Neuron (in vitro differentiated cells): ENCODE results near the gene BAZ2A.
"Not testable (repeated sequence)": the region's sequence is repeated elsewhere in the genome, so short reads cannot be mapped to it uniquely, and the experiment has no call there.

Experiments
- H2AFZ ChIP-seq: one replicate; pipeline ENCODE4 v1.6.1; 2013; ENCODE audit warnings: low read depth, mild to moderate bottlenecking, inconsistent platforms, low read length, moderate library complexity
- H3K27me3 ChIP-seq: one replicate; pipeline ENCODE4 v1.6.1; 2013; ENCODE audit warnings: low read length; ENCODE audit not compliant: insufficient read depth
- H3K36me3 ChIP-seq: one replicate; pipeline ENCODE4 v1.6.1; 2013; ENCODE audit warnings: low read length; ENCODE audit not compliant: insufficient read depth
- H3K4me1 ChIP-seq: one replicate; pipeline ENCODE4 v1.6.1; 2013; ENCODE audit warnings: low read length; ENCODE audit not compliant: insufficient read depth
- H3K4me3 ChIP-seq: 2 replicates; pipeline ENCODE4 v1.5.1; 2013; ENCODE audit warnings: mild to moderate bottlenecking, low read length, moderate library complexity
- H3K9me3 ChIP-seq: one replicate; pipeline ENCODE4 v1.6.1; 2013; ENCODE audit warnings: low read length

BAZ2A gene

DNA sequence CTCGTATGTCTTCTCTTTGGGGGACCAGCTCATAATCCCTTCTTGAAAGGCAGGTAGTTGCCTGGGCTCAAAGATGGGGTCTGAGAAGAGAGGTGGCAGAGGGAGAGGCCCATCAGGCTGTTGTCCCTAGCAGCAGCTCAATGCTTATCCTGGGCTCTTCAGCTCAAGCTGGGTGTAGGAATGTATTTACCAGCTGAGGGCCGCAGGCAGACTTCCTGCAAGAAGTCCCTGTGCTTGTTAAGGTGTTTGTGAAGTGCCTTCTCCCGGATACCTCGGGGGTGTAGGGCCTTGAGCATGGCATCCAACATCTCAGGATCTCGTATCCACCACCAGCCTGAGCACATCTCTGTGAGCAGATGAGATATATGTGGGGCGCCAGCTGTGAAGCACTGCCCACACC is 29.4 kb downstream of the BAZ2A start:
- no peak overlapping the region for H3K4me3 ChIP-seq
- H3K27me3 ChIP-seq = no peaks in the 10 kb centered on the region
- no peaks in the 10 kb centered on the region for H3K4me1 ChIP-seq
- H3K9me3 ChIP-seq = no peaks in the 10 kb centered on the region
- peaks cover 88% of the 10 kb centered on the region for H3K36me3 ChIP-seq
- H2AFZ ChIP-seq = no peak overlapping the region

DNA sequence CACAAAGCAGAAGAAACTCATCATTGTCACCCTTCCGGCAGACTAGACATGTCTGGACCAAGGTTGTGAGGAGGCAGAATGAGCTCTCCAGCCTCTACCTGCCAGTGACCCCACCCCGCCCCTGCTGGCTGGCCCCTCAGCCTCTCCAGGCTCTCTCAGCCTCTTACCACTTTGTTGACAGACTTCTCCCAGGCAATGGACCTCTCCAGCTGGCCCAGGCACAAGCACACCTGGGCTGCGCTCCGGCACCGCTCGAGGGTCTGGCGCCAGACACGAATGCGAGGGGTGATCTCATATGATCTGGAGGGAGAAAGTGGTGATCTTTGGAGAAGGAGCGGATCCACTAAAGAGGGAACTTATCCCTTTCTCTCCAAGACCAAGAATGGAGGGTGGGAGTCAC is 30.3 kb downstream of the BAZ2A start:
- Histone ChIP-seq H3K4me3 (no peak overlapping the region), H3K9me3 (no peaks in the 10 kb centered on the region), H3K36me3 (peaks cover 85% of the 10 kb centered on the region), H2AFZ (no peak overlapping the region), H3K27me3 (no peaks in the 10 kb centered on the region), H3K4me1 (no peaks in the 10 kb centered on the region)

DNA sequence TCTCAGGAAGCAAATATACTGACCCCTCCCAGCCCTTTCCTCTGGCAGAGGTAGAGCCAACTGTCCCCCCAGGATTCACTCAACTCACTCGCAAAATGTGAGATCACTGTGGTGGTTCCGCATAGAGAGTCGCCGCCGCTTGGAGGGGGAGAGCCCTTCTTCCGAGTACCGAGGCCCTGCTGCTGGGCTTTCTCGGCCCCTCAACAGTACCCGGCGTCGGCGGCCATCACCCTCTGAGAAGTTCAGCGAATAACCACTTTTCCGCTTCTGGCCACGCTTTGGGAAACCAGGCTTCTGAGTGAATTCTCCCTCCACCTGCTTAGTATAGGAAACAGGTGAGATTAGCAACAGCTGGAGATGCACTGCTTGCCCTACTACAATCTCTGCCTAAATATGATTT is 31.1 kb downstream of the BAZ2A start:
- H3K36me3 ChIP-seq = peaks cover 77% of the 10 kb centered on the region
- H3K27me3 ChIP-seq = no peaks in the 10 kb centered on the region
- H3K9me3 ChIP-seq = no peaks in the 10 kb centered on the region
- no peak overlapping the region for H3K4me3 ChIP-seq
- no peak overlapping the region for H2AFZ ChIP-seq
- H3K4me1 ChIP-seq = no peaks in the 10 kb centered on the region

DNA sequence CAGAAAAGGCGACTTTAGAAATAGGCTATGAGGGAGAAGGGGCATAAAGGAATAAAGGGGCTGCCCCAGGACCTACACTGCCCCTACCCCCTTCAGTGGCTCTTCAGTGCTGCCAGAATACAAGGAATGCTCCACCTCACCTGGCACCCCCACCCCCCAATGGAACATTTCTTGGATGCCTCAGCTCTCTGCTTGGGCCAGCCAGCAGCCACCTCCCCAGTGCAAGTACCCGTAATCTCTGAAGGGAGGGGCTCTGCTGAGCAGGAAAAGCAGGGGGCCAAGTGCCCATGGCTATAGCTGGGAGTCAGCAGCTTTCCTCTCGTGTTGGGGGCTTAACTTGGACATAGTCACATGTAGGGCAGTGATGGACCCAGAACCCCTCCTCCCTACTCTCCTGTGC is 33.3 kb downstream of the BAZ2A start:
- Histone ChIP-seq H3K27me3 (no peaks in the 10 kb centered on the region), H3K4me3 (no peak overlapping the region), H3K9me3 (no peaks in the 10 kb centered on the region), H3K36me3 (peaks cover 56% of the 10 kb centered on the region), H3K4me1 (no peaks in the 10 kb centered on the region), H2AFZ (no peak overlapping the region)

- no peaks in the 10 kb centered on the region for H3K9me3 ChIP-seq
- H3K4me3 ChIP-seq = no peak overlapping the region
- H3K27me3 ChIP-seq = no peaks in the 10 kb centered on the region
- H3K4me1 ChIP-seq = no peaks in the 10 kb centered on the region
- no peak overlapping the region for H2AFZ ChIP-seq
- peaks cover 36% of the 10 kb centered on the region for H3K36me3 ChIP-seq
Measured at GRCh38 chr12:56593909-56594621, 36.1 kb downstream of the BAZ2A start.

- Histone ChIP-seq H3K36me3 (peaks cover 35% of the 10 kb centered on the region), H3K4me3 (no peak overlapping the region), H3K27me3 (no peaks in the 10 kb centered on the region), H2AFZ (no peak overlapping the region), H3K4me1 (no peaks in the 10 kb centered on the region), H3K9me3 (no peaks in the 10 kb centered on the region)
Measured at GRCh38 chr12:56591961-56592360, 38.2 kb downstream of the BAZ2A start.

- H3K4me1 ChIP-seq = no peaks in the 10 kb centered on the region
- H3K9me3 ChIP-seq = no peaks in the 10 kb centered on the region
- no peak overlapping the region for H3K4me3 ChIP-seq
- no peak overlapping the region for H2AFZ ChIP-seq
- H3K27me3 ChIP-seq = no peaks in the 10 kb centered on the region
- H3K36me3 ChIP-seq = peaks cover 32% of the 10 kb centered on the region
Measured at GRCh38 chr12:56591126-56591525, 39.0 kb downstream of the BAZ2A start.

- no peaks in the 10 kb centered on the region for H3K27me3 ChIP-seq
- no peaks in the 10 kb centered on the region for H3K4me1 ChIP-seq
- H3K4me3 ChIP-seq = no peak overlapping the region
- H3K9me3 ChIP-seq = no peaks in the 10 kb centered on the region
- H3K36me3 ChIP-seq = peaks cover 28% of the 10 kb centered on the region
- H2AFZ ChIP-seq = no peak overlapping the region
Measured at GRCh38 chr12:56590237-56590830, 39.8 kb downstream of the BAZ2A start.

DNA sequence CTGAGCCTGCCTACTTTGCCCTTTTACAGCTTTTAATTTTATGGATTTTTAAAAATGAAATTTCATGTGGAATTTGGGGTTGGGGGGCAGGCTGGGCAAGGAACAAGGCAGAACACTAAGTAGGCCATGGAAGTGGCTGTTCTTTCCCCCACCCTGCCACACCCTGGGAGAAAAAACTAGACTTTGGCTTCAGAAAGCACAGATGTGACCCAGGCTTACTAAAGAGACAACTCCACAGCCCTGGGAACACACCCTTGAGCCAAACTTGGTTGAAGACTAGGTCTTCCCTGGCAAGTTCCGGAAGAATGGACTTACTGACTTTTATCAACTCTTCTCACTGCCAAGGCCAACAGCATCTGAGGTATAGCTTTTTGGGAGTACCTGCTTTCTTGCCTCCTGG is 40.3 kb downstream of the BAZ2A start:
- Histone ChIP-seq H2AFZ (no peak overlapping the region), H3K9me3 (no peaks in the 10 kb centered on the region), H3K4me3 (no peak overlapping the region), H3K4me1 (no peaks in the 10 kb centered on the region), H3K27me3 (no peaks in the 10 kb centered on the region), H3K36me3 (peaks cover 30% of the 10 kb centered on the region)

GRCh38 chr12:56585098-56585497 is 45.0 kb downstream of the BAZ2A start:
- Histone ChIP-seq H3K36me3 (peaks cover 42% of the 10 kb centered on the region), H3K4me1 (no peaks in the 10 kb centered on the region), H2AFZ (no peak overlapping the region), H3K9me3 (no peaks in the 10 kb centered on the region), H3K27me3 (no peaks in the 10 kb centered on the region), H3K4me3 (no peak overlapping the region)

- Histone ChIP-seq H3K27me3 (no peaks in the 10 kb centered on the region), H2AFZ (no peak overlapping the region), H3K4me3 (no peak overlapping the region), H3K4me1 (no peaks in the 10 kb centered on the region), H3K36me3 (peaks cover 27% of the 10 kb centered on the region), H3K9me3 (no peaks in the 10 kb centered on the region)
Measured at GRCh38 chr12:56581418-56582145, 48.5 kb downstream of the BAZ2A start.

- no peaks in the 10 kb centered on the region for H3K4me1 ChIP-seq
- H3K27me3 ChIP-seq = no peaks in the 10 kb centered on the region
- H2AFZ ChIP-seq = no peak overlapping the region
- peaks cover 29% of the 10 kb centered on the region for H3K36me3 ChIP-seq
- no peak overlapping the region for H3K4me3 ChIP-seq
- H3K9me3 ChIP-seq = no peaks in the 10 kb centered on the region
Measured at GRCh38 chr12:56578983-56579546, 51.1 kb downstream of the BAZ2A start.

- H3K27me3 ChIP-seq, H3K4me1 ChIP-seq, H3K9me3 ChIP-seq, H3K4me3 ChIP-seq, H2AFZ ChIP-seq: not testable (repeated sequence)
- H3K36me3 ChIP-seq = peaks cover 32% of the 10 kb centered on the region
Measured at GRCh38 chr12:56577248-56577647, 52.9 kb downstream of the BAZ2A start.
